NCI-H524 treated with DMSO at 0.1 percent for 48 hours (cell line): ENCODE measurements around the gene TEX13A.
"Not testable (repeated sequence)": the region's sequence is repeated elsewhere in the genome, so short reads cannot be mapped to it uniquely, and the experiment has no call there.

Experiments
- DNase-seq: peaks from one replicate; lab custom pipeline; 2025; lab: John Stamatoyannopoulos, UW

Gene TEX13A, protein sequence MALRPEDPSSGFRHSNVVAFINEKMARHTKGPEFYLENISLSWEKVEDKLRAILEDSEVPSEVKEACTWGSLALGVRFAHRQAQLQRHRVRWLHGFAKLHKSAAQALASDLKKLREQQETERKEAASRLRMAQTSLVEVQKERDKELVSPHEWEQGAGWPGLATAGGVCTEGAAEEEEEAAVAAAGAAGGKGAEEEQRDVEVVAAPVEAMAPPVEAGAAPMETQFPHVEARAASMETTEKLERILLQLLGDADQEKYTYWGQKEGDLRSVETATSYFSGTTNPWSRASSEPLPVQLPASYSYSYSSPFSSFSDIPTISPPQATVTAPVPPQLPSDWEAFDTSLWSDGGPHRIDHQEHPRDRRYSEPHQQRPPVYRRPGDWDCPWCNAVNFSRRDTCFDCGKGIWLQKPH

DNA sequence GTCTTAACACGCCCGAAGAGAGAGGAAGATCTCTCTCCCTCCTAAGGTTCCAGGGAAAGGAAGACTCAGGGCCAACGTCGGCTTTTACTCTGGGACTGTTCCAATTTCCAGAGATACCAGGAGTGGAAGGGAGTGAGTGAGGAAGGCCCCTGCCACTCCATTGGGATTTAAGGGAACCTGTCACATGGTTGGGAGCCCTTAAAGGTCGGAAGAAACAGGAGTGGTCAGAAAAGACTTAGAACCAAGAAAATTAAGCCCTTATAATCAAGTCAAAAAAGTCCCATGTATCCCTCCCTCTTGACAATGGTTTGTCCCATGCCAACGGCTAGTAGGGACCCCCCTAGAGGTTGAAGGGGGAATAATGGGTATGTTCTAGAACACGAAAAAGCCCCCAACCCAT is at the start of gene TEX13A:
TEX13A (minus strand) TSS at position 59 of the 400 bp plus-strand sequence. CDS start 297 bp downstream, outside the sequence.
- DNase-seq, result no peak

DNA sequence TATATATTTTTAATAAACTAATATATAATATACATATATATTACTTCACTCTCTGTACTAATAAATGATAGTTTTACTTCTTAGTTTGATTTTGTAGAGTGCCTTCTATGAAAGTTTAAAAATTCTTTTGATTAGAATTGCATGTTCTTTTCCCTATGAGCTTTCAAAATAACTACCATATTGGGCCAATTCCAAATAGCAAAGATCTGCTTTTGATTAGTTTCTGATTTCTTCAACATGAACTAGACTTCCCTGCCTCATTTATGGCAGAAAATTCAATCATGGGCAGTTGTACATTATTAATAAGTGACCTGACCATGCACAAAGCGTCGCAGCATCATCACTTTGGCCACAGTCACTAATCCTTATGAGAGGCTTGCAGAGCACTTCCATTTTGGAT is 48.9 kb upstream of the TEX13A start:
- DNase-seq, result no peak

DNA sequence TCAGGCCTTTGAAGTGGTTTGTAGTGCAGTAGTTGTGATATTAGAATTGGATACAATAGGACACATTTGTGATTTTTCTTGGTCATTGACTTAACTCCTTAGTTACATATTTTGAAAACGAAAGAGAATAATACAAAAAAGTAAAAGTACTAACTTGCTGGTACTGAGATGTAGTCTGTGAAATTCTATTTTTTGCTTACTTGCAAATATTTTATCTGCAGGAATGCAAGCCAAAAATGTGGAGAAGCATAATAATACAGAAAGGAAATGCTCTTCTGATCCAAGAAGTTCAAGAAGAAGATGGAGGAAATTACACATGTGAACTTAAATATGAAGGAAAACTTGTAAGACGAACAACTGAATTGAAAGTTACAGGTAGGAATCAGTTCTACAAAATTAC is 46.7 kb upstream of the TEX13A start:
- DNase-seq, result no peak

DNA sequence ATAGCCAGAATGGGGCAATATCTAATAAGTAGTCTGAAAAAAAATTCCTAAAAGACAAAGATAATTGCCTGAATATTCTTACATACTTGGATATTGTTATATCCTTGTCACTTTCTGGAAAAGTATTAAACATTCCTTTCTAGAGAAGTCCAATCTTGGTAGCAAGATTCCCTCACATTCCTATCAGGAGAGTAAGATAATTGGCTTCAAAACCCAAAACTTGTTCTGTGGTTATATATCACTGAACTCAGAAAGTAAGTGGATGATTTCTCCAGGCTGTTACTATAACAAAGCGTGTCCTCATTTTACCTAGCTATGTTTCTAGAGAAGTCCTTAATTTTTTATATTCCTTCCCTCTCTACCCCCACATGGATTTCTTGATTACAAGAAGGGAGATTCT is 46.0 kb upstream of the TEX13A start:
- DNase-seq, result no peak

DNA sequence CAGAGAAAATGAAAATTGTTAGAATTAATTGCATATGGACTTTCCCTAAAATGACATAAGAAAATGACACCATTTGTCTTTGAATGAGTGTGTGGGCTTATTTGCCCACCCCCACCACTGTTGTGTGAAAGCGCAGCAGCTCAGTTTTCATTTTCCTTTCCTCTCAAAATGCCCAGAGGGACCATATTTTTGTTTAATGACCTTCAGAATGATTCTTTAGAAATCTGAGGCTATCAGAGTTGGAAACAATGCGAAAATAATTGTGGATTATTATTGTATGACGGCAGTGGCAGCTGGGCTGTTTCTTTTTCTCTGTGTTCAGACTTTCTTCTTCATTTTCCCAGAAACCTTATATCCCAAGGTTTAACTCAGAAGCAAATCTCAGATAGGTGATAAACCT is 44.6 kb upstream of the TEX13A start:
- DNase-seq, result no peak

DNA sequence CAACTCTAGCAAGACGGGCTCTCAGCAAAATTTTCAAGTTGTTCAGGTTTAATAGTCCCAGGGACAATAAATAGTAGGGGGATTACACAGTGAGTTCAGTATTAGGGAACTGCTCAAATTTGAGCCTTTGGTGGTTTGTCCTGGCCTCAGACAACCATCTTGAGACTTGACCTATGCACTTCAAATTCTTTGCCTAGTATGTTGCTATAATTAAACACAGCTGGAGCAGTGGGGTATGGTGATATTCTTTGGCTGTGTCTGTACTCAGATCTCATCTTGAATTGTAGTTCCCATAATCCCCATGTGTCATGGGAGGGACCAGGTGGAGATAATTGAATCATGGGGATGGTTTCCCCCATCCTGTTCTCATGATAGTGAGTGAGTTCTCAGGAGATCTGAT is 43.3 kb upstream of the TEX13A start:
- no peak for DNase-seq

DNA sequence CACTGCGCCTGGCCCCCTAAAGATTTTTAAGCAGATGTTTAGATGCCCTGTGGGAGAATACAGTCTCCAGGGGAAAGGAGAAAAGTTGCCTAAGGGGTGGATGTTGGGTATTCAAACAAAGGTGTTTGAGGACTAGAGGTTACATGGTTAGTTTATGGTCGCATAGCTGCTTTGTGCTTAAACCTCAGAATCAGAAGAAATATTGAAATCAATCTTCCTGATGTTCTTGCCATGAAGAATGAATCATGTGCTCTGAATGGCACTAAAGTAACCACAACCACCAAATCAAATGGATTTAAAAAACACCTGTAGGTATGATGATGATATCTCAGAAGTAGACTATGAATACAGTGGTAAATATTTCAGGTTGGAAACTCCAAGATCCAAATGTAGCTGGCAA is 42.7 kb upstream of the TEX13A start:
- no peak for DNase-seq

DNA sequence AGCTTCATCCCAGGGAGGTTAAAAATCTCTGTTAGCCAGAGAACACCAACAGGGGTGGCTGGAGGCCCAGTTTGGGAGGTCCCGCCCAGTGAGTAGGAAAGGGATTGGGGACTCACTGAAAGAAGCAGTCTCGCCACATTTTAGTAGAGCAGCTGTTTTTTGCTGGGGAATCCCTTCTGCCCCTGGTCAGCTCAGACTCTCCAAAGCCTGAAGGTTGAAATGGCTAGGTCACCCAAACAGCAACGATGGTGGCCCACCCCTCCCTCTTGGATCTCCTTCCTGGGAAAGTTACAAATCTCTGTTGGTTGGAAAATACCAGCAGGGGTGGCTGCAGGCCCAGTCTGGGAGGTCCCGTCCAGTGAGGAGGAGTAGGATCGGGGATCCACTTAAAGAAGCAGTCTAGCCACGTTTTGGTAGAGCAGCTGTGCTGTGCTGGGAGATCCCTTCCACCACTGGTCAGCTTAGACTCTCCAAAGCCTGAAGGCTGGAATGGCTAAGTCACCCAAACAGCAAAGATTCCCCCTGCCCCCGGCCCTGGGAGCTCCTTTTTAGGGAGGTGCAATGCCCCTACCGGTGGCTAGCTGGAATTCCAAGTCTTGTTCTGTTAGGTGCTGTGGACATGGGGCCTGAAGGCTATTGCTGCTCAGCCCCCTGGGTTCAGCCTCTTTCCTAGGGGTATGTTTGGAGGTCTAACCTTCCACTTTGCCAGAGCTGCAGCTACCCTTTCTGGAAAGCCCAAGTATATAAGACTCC is 40.0 kb upstream of the TEX13A start:
- no peak for DNase-seq

DNA sequence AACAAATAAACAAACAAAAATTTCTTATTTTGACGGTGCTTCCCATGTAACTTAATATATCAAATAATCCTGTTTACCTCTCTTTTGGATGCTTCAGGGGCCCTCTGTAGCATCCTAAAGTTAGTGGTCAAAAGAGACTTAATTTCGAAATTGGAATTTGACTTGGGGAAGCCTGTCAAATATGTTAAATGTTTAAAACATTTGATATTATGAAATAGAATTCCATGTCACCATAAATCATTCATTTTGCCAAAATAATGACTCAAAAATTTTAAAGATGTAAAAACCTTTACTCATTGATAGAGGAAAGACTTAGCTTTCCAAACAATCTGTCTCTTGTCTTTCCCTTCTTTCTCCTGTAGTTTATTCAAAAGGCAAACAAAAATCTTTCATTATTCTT is 20.6 kb upstream of the TEX13A start:
- no peak for DNase-seq

DNA sequence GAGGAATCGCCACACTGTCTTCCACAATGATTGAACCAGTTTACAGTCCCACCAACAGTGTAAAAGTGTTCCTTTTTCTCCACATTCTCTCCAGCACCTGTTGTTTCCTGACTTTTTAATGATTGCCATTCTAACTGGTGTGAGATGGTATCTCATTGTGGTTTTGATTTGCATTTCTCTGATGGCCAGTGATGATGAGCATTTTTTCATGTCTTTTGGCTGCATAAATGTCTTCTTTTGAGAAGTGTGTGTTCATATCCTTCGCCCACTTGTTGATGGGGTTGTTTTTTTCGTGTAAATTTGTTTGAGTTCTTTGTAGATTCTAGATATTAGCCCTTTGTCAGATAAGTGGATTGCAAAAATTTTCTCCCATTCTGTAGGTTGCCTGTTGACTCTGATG is 16.9 kb upstream of the TEX13A start:
- not testable (repeated sequence) for DNase-seq

DNA sequence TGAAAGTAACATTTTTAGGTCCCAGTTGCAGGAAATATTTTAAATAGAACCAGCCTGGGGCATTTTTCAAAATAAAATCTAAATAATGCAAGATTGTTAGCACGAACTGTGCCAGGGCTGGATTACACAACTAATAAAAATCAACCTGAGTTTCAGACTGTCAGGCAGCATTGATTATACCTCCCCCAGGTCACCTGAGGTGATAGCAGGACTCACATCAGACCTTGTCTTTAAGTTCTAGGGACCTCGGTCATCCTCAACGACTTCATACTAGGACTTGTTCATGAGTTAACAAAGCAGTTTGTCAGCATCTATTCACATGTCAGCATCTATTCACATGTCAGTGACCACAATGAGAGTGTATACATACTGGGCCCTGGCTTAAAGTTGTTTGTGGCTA is 8.7 kb upstream of the TEX13A start:
- no peak for DNase-seq

DNA sequence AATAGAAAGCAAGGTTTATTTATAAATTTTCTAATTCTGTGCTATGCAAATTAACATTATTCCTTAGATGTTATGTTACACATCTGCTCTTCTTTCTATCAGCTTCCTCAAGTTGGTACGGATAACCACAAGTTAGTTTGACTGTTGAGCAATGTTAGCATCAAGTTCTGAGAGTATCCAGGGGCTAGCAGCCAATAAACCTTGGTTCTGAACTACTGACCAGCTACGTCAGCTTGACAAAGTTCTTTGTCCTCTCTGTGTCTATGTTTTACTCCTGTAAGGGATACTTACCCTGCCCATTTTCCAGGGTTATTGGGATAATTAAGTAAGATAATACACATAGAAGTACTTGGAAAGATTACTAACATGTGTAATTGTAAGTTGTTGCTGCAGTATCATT is 8.1 kb upstream of the TEX13A start:
- DNase-seq, result no peak

DNA sequence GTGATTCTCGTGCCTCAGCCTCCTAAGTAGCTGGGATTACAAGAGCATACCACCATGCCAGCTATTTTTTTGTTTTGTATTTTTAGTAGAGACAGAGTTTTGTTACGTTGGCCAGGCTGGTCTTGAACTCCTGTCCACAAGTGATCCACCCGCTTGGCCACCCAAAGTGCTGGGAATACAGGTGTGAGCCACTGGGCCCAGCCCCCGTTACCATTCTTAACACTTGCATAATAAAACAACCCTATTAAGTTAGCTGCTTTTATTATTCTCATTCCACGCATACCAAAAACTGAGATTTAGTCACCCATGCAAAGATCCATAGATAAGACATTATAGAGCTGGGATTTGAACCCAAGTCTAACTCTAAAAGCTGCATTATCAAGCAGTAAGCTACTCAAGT is 6.0 kb upstream of the TEX13A start:
- DNase-seq, result no peak

DNA sequence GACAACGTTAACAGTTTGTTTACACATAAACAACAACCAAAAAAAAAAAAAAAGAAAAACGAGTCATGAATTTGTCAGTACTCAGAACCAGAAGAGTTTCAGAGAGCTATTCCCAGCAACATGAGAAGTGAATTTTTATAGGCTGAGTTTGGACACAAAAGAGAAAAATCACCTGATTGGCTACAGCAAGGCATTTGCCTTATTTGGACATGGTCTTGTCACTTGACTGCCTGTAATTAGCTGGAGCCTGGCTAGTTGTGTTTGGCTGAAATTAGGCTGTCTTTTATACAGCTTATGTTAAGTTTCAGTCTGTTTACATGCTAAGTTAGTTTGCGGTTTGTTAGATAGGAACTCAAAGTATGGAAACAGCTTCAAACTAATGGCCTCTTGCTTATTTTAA is 880 bp upstream of the TEX13A start:
- no peak for DNase-seq

DNA sequence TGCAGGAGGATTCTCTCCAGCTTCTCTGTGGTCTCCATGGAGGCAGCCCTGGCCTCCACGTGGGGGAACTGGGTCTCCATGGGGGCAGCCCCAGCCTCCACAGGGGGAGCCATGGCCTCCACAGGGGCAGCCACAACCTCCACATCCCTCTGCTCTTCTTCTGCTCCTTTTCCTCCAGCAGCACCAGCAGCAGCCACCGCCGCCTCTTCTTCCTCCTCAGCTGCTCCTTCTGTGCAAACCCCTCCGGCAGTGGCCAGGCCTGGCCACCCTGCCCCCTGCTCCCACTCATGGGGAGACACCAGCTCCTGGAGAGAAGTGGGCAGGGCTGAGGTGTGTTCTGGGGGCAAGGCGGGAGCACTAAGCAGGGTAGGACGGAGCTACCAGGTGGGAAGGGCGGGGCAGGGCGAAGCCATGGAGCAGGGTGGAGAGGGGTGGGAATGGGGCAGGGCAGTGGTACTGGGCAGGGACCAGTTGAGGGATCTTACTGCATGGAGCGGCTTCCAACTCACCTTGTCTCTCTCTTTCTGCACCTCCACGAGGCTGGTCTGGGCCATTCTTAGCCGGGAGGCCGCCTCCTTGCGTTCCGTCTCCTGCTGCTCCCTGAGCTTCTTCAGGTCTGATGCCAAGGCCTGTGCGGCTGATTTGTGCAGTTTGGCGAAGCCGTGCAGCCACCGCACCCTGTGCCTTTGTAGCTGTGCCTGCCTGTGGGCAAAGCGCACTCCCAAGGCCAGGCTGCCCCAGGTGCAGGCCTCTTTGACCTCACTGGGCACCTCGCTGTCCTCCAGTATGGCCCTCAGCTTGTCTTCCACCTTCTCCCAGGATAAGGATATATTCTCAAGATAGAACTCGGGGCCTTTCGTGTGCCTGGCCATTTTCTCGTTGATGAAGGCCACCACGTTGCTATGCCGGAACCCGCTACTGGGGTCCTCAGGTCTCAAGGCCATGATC is 766 bp downstream of the TEX13A start:
- no peak for DNase-seq

DNA sequence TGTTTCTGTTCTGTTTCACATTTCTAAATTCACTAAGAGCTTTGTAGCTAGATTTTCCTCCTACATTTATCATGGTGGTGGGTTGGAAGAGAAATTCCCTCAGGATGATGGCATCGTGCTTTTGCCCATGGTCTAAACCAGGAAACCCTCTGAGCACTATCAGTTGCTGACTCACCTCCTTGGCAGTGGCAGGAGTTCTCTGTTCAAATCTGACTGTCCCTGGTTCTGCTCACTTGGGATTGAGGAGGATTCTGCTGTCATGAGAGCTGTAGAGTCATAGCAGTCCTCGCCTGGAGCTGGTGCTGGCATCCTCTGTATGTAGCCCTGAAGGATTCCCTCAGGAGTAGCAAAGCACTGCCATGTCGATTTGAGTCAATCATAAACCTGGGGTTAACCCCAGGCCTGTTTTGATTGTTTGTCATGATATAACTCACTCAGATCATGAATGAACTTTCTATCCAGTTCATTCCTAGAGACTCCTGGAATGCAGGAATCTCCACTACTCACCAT is 9.4 kb downstream of the TEX13A start:
- no peak for DNase-seq

DNA sequence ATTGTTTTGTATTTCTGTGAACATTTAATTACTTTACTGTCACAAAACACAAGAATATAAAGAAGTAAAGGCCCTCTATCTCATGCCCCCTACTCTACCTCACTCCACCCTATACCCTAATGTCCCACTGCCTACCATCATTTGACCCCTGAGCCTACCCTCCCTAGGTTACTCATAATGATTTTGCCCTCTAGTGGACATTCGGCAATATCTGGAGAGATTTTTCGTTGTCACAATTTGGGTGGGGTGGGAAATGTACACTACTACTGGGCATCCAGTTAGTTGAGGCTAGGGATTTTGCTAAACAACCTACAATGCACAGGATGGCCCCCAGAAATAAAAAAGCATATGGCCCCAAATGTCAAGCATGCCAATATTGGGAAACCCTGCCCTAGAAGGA is 10.2 kb downstream of the TEX13A start:
- no peak for DNase-seq

DNA sequence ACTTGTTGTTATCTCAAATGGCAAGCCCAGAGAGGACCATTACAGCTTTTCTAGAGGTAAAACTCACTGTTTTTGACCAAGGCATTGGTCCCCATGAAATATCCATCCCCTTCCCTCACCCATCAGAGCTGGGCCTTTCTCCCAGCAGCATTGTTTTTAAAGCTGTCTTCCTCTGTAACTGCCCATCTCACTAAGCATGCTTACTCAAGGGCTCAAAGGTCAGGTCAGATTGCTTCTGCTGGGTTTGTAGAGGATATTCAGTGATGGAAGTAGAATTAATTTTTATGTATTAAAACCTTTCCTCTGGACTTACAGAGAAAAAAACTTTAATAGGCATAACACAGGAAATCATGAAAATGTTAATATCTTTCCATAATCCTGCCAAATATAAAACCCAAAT is 11.1 kb downstream of the TEX13A start:
- DNase-seq, result no peak

DNA sequence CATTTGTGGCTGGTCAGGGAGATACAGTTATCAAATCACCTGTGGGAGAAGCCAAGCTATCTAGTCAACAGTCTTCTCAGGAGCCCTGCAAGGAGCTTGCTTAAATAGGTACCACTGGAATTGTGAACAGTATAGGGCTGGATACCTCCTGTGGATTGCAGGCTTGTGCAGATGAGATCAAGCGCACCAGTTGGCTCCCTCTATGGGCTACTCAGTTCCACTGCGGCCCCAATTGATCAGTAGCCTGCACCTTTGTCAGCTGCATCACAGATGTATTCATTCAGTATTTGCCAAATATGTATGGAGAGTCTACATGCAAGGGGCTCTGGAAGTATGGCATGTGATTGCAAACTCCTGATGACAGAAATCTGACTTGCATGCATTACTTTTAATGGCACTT is 28.6 kb downstream of the TEX13A start:
- no peak for DNase-seq

DNA sequence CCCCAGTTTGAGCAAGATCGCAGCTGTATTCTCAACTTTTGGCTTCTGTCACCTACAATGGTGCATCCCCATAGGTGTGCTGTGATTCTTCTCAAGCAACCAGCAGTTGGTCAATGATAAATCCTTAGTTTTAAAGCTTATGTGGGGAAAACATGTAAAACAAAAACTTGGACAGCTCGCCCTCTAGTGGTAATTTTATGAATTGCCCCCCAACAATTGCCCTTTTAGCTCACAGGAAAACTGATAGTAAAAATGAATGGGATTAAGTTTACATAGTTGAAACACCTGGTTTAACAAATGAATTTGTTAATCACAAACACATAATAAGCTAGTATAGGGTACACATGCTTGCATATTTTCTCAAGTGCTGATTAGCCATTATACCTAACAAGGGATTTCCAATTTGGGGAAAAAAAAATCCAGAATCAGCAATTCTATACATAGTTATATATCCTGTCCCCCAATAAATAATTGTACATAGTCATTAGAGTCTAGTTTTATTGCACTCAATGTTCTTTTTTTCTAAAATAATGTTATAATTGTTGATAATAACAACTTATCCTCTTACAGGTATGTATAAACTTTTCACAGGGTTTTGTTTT is 30.1 kb downstream of the TEX13A start:
- DNase-seq, result no peak

DNA sequence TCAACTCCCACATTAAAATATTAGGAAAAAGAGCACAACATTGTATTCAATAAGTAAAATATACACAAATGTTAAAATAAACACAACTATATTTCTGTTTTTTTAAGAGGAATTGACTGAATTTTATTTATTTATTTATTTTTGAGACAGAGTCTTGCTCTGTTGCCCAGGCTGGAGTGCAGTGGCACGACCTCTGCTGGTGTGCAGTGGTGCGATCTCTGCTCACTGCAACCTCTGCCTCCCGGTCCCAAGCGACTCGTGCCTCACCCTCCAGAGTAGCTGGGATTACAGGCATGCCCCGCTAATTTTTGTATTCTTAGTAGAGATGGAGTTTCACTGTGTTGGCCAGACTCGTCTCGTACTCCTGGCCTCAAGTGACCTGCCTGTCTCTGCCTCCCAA is 31.4 kb downstream of the TEX13A start:
- no peak for DNase-seq

DNA sequence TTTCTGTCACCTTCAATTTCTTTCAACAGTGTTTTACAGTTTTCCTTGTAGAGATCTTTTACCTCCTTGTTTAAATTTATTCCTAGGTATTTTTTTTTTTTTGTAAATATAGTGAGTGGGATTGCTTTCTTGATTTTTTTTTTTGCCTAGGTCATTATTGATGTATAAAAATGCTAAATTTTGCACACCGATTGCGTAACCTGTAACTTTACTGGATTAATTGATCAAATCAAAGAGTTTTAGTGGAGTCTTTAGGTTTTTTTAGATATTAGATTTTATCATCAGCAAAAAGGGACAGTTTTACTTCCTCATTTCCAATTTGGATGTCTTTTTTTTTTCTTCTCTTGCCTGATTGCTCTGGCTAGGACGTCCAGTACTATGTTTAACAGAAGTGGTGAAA is 40.9 kb downstream of the TEX13A start:
- no peak for DNase-seq
